Kidney (tissue), 14 donors: ENCODE data around the gene PLAGL1. TPM values are rescaled to one million over a fixed set of nuclear protein-coding genes. Genes with fewer than 3 reads are reported as not detected.

ENCODE experiments used
- DNase-seq, 5 donors: peaks; one replicate each; pipeline ENCODE4 v3.0.0-alpha.2; 2013 to 2020
- FAIRE-seq: peaks from 2 replicates; lab custom pipeline; 2012; peaks lifted over from hg19 to GRCh38; lab: Jason Lieb, UNC
- H3K27ac ChIP-seq, 2 donors: one replicate each; pipeline ENCODE4 v1.7.0; 2013; ENCODE audit warnings: low read depth in 2 of 2, low read length in 2 of 2, inconsistent platforms in 1 of 2
- H3K27me3 ChIP-seq: one replicate; pipeline ENCODE4 v1.7.1; 2013; ENCODE audit warnings: low read length, inconsistent platforms; ENCODE audit not compliant: control insufficient read depth, insufficient read depth
- H3K36me3 ChIP-seq, 3 donors: one replicate each; pipeline versions ENCODE4 v1.7.0 to v1.7.1; 2013; ENCODE audit warnings: low read length in 3 of 3, control low read depth in 1 of 3, inconsistent platforms in 1 of 3; ENCODE audit not compliant: insufficient read depth in 3 of 3, control insufficient read depth in 2 of 3
- H3K4me1 ChIP-seq, 3 donors: one replicate each; pipeline versions ENCODE4 v1.7.0 to v1.7.1; 2013; ENCODE audit warnings: low read length in 3 of 3, inconsistent platforms in 1 of 3, low read depth in 1 of 3; ENCODE audit not compliant: control insufficient read depth in 2 of 3, insufficient read depth in 2 of 3
- H3K4me3 ChIP-seq, 3 donors: one replicate each; pipeline versions ENCODE4 v1.7.0 to v1.8.1; 2013; ENCODE audit warnings: low read length in 3 of 3, control low read depth in 1 of 3, inconsistent platforms in 1 of 3
- H3K9ac ChIP-seq, 3 donors: one replicate each; pipeline versions ENCODE4 v1.7.0 to v1.7.1; 2013; ENCODE audit warnings: low read length in 3 of 3, control low read depth in 1 of 3, inconsistent platforms in 1 of 3
- H3K9me3 ChIP-seq, 3 donors: one replicate each; pipeline versions ENCODE4 v1.7.0 to v1.7.1; 2013; ENCODE audit warnings: low read length in 3 of 3, control low read depth in 1 of 3, inconsistent platforms in 1 of 3; ENCODE audit not compliant: control insufficient read depth in 2 of 3, insufficient read depth in 1 of 3
- intact Hi-C: fragments of 100-400 bp; cut with DNase I; formaldehyde crosslinking; loops from one replicate; pipeline ENCODE4 v1.11.1; 2022
- polyA plus RNA-seq: library from polyadenylated mRNA; stranded (reverse); fragments of 350-450 nt; fragmentation: Illumina TruSeq; extraction: RNeasy Lipid Tissue Mini Kit (QIAGEN cat#74804); gene quantifications from one replicate; pipeline ENCODE4 v1.2.3, GENCODE V29; 2014; ENCODE audit warnings: low read depth, low replicate concordance; ENCODE audit not compliant: insufficient read depth
- total RNA-seq: library from RNA; stranded (reverse); fragmentation: NEBNext Ultra II Directional; extraction: Animal tissue kit (Norgen Biotek cat#: 25700); gene quantifications from one replicate; pipeline ENCODE4 v1.2.1, GENCODE V29; 2021
- TF ChIP-seq, protein P1 (sequence below): IDR thresholded peaks from 3 replicates; pipeline ENCODE4 v1.5.1; 2012; ENCODE audit warnings: mild to moderate bottlenecking, moderate library complexity, borderline replicate concordance; ENCODE audit not compliant: insufficient read depth; ENCODE audit errors: extremely low read depth
- donor health status: control.
- donor health status: control.
- donor health status: control.
- donor health status: control.
- donor health status: control.
- donor health status: DM: yes; HTN: yes; CAD: no.
- donor health status: Normal renal cell carcinoma (clear cell type).

PLAGL1 gene
- total and polyA plus RNA-seq, 2 donors from 2014 or later: 7.1 to 23.6 TPM

DNA sequence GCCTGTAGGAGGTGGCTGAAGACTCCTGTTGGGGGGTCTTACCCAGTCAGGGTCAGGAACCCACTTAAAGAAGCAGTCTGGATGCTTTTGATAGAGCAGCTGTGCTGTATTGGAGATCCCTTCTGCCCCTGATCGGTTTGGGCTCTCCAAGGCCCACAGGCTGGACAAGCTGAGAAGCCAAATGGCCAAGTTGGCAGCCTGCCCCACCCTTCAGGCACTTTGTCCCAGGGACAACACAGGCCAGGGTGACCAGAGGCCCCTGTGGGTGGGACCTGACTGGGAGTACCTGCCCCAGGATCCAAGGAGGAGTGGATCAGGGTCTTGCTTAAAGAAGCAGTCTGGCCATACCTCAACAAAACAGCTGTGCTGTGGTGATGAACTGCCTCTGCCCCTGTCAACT lies 95.4 kb downstream of the PLAGL1 start:
- Histone ChIP-seq H3K27ac (no peak overlapping the region), H3K36me3 (no peaks in the 10 kb centered on the region), H3K9ac (no peak overlapping the region), H3K9me3 (peaks cover 0 to 3% (median 2%) of the 10 kb centered on the region in 3 donors), H3K4me3 (no peak overlapping the region), H3K27me3 (no peaks in the 10 kb centered on the region), H3K4me1 (no peaks in the 10 kb centered on the region)
- TF ChIP-seq, protein P1, sequence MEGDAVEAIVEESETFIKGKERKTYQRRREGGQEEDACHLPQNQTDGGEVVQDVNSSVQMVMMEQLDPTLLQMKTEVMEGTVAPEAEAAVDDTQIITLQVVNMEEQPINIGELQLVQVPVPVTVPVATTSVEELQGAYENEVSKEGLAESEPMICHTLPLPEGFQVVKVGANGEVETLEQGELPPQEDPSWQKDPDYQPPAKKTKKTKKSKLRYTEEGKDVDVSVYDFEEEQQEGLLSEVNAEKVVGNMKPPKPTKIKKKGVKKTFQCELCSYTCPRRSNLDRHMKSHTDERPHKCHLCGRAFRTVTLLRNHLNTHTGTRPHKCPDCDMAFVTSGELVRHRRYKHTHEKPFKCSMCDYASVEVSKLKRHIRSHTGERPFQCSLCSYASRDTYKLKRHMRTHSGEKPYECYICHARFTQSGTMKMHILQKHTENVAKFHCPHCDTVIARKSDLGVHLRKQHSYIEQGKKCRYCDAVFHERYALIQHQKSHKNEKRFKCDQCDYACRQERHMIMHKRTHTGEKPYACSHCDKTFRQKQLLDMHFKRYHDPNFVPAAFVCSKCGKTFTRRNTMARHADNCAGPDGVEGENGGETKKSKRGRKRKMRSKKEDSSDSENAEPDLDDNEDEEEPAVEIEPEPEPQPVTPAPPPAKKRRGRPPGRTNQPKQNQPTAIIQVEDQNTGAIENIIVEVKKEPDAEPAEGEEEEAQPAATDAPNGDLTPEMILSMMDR: no peak
- FAIRE-seq (no peak), DNase-seq (no peak)
- intact Hi-C loops: no loop called here

DNA sequence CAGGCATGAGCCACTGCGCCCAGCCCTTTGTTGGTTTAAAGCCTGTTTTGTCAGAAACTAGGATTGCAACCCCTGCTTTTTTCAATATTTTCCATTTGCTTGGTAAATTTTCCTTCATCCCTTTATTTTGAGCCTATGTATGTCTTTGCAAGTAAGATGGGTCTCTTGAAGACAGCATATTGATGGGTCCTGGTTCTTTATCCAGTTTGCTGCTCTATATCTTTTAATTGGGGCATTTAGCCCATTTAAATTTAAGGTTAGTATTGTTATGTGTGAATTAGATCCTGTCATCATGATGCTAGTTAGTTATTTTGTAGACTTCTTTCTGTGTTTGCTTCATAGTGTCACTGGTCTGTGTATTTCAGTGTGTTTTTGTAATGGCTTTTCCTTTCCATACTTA lies 97.0 kb downstream of the PLAGL1 start:
- Histone ChIP-seq H3K27ac (no peak overlapping the region), H3K4me1 (no peaks in the 10 kb centered on the region), H3K4me3 (no peak overlapping the region), H3K36me3 (no peaks in the 10 kb centered on the region), H3K9me3 (peaks cover 0 to 3% (median 2%) of the 10 kb centered on the region in 3 donors), H3K27me3 (no peaks in the 10 kb centered on the region), H3K9ac (no peak overlapping the region)
- FAIRE-seq: no peak
- no peak for DNase-seq
- TF ChIP-seq, protein P1: no peak
- intact Hi-C loops: no loop called here

DNA sequence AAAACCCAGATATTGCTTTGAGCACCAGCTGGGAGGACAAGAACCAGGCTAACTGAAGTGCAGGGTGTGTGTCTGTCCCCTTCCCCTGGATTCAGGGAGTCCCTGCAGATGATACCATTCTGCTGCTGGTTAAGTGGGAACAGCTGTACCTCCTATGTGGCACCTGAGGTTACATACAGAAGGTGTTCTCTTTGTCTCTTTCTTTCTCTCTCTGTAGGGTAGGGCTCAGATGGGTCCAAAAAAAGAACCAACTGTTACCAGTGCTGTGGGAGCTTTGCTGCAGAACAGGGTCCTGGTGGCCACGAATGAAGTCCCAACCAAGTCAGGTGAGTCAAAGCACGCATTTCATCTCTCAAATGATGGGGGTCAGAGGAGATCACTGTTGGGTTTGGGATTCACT lies 105.2 kb downstream of the PLAGL1 start:
- Histone ChIP-seq H3K4me1 (peaks cover 0 to 3% (median 0%) of the 10 kb centered on the region in 3 donors), H3K27ac (no peak overlapping the region), H3K4me3 (no peak overlapping the region), H3K9ac (no peak overlapping the region), H3K27me3 (no peaks in the 10 kb centered on the region), H3K9me3 (no peaks in the 10 kb centered on the region), H3K36me3 (no peaks in the 10 kb centered on the region)
- FAIRE-seq (no peak), DNase-seq (no peak)
- intact Hi-C loops: no loop called here
- TF ChIP-seq, protein P1: no peak
